T follicular helper cell (primary cell): ENCODE results near the gene LAMA2.

Experiments
- DNase-seq: peaks from one replicate; pipeline ENCODE4 v3.0.0-alpha.2; 2020; ENCODE audit warnings: low read depth

Gene LAMA2

DNA sequence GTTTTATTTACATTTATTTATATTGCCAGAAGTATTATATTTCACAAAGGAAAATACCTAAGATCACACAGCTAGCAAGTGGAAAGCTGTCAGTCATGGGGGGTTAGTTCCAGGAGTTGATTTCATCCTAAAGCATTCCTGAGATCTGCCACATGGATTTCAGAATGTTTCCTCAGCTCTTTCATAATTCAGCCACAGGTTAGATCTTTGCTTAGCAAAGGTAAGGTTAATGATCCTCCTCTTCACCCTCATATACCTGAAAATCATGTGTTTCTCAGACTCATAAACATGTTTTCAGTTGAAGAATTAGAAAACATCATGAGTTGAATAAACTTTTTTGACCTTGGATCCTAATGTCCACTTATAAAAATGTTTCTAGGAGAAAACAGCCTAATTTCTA is 611.6 kb downstream of the LAMA2 start:
- DNase-seq: no peak

DNA sequence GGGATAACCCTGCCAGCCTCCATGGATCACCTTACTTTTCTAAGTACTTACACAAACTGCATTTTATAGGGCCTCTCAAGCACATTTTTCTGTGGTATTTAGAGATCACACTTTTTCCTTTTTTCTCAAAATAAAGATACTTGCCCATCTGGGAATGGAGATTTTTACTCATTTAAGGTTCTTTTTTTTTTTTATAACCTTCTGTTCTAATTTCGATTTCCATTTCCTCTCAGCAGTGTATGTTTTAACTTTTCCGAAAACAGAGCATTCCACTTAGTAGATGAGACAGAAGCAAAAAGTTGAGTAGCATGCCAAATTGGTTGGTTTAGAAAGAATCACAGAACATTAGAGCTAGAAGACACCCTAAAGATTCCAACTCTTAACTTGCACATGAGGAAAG is 612.7 kb downstream of the LAMA2 start:
- no peak for DNase-seq

DNA sequence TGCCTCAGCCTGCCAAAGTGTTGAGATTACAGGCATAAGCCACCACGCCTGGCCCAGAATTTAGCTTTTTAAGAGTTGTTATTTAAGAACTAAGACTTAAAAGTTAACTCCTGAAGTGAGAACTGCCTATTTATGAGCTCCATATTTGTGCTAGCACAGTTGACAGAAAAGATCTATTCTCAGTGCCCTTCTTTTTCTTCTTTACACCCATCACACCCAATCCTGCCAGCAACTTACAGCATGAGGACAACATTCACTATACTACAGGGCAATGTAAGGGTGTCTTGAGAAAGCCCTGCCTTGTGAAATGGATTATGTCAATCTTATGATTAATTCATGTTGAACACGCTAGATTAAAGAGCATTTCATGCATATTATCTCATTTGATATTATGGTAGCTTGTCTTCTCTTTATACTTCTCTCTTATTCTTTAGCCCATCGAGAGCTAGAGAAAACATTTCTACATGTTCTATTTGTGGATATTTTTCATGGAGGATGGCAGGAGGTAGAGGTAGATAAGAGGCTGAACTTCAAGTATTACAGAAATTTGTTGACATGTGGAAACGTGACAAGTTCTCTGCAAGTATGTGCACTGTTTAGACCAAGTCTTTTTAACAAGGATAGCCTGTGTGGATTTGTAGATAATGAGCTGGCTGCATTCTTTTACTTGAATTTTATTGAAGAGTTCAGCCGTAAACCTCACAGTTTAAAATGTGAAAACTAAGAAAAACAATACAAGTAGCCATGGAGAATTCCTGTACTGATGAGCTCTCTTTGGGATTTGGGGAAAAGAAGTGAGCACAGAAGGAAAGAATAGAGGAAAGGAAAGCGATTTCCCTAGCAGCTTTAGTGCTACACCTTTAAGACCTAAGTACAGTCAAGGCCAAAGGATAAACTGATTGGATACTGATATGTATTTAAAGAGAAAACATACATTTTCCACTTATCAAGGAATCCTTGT is 614.8 kb downstream of the LAMA2 start:
- DNase-seq: no peak

DNA sequence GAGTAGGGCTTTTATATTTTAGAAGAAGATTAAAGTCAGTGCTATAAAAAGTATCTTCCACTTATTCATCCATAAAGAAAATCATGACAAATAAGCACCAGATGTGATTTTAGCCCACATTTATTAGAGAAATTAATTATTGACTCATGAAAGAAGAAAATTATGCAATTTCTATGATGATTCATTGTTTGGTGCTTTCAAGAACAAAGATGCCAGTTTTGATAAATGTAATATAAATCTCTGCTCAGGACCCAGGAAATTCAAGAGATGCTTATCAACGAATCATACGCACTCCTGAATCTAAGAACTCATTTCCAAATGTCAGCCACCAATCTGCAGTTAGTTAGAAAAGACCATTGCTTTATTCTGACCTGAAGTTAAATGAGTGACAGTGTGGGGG is 615.6 kb downstream of the LAMA2 start:
- DNase-seq: no peak

DNA sequence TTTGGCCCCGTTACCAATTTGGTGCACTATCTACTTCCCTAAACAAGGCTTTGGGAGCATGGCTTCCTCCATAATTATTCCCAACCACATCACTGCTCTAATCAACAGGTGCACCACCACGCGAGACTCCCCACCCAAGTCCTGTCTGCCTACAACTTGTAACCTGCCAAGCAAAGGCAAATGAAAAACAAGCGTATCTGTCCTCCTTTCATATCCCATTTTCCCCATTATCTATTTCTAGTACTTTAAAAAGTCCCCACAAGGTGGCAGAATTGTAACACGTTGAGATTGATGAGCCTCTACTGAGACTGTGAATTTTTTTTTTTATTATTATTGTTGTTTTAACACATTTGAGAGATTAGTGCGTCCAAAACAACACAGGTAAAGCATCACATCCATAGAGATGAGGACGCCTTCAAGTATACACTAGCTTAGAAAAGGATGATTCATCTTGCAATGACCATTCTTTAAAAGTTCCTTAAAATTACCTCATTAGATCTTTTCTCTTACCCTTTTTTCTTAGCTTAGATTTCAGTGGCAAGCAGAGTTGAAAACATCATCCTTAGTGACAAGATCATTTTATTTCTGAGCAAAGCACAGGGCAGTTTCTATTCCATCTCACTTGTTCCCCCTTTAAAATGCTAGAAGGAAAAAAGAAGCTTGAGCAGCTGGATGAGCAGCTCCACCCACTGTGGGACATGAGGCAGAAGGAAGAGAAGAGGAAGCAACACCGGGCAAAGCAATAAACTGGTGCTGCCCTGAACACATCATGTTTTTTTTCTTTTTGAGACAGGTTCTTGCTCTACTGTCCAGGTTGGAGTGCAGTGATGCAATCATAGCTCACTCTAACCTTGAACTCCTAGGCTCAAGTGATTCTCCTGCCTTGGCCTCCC is 616.3 kb downstream of the LAMA2 start:
- no peak for DNase-seq

DNA sequence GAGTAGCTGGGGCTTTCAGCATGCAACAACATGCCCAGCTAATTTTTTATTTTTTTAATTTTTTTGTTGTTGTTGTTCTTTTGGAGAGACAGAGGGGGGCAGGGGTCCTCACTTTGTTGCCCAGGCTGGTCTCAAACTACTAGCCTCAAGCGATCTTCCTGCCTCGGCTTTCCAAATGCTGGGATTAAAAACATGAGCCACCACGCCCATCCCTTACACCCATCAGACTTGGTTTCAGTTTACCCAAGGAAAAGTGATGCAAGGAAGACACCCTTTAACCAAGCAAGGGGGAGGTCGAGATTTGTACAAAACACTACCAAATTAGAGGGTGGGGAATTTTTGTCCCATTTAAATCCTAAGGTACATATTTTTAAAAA is 616.9 kb downstream of the LAMA2 start:
- no peak for DNase-seq

DNA sequence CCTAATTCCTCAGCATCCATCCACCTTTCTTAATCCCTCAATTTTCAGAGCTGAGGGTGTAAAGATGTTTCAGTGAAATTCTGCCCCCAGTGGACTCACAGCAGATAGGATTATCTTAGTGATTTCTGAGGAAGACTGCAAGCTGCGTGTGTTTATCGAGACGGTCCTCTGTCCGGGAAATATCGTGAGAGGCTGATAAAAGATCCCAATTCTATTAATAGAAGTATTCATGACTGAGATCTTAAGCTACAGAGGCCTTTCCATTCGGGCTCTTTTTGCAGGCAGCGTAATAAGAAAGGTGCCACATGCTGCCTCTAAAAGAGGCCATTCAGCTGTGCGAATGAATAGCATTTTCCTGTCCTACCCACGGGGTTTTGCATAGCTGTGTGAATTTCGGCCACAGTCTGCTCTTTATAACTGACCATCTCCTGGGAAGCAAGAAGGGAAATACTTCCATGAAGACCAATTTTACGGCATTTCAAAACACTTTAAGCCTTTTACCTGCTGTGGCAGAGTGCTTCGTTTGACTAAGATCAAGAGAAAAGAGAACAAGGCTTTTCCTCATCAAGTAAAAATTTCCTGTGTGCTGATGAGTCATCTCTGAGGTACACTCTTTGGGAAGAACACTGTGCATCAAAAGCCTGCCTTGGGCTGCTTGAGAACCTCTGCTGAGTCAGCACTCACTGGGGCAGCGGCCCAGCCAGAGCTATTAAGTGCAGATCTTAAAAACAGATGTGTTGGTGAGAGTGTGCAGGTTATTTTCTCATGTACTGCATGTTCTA is 618.2 kb downstream of the LAMA2 start:
- no peak for DNase-seq

DNA sequence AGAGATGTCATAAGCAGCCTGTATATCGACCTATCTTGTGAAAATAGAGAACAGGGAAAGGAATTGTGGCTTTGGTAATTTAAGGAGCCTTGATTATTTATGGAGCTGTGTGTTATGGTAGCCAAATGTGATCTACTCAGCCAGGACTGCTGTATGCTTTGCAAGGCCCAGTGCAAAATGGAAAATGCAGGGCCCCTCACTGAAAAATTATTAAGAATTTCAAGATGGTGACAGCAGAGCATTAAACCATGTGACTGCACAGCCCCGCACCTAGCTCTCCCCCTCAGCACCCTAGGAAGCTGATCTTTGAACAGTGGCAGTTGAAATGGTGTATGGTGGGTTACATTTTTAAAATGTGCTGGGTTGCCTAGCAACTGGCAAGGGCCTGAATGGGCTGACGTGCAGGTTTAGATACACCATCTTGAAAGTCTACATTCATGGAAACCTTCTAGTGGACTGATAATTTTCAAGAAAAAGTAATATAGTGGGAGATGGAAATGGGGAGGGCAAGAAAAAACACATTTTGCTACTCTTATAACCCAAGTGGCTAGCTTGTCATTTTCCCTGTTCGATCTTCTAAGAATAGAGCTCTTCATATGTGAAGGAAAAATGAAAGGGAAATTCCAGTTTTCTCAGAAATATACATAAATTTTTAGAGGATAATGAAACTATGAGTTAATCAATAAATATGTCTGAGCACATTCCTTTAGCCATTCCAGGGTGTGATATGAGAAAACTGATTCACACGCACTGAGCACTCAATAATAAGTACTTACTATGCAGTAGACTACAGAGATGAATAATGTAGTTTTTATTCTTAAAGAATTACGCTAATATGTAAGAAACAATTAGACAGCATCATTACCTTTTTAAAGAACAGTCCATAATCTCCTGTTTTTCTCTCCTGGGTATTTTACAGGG is 619.1 kb downstream of the LAMA2 start:
- DNase-seq: no peak

DNA sequence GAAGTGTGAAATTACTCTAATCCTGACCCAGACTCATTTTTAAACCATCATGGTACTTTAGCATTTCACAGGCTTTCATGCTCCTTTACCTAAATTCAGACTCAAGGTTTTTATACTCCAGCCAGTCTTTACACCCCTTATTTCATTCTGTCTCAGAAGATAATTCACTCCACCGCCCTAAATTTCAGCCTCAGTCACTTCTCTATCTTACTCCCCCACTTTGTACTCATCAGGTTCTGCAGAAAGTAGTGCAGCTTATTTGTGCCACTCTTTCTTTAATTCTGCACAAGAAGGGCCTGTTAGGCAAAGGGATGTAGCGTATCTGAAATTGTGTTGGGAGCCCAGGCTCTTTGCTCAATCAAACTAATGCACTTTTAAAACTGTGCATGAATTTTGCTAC is 621.5 kb downstream of the LAMA2 start:
- no peak for DNase-seq

DNA sequence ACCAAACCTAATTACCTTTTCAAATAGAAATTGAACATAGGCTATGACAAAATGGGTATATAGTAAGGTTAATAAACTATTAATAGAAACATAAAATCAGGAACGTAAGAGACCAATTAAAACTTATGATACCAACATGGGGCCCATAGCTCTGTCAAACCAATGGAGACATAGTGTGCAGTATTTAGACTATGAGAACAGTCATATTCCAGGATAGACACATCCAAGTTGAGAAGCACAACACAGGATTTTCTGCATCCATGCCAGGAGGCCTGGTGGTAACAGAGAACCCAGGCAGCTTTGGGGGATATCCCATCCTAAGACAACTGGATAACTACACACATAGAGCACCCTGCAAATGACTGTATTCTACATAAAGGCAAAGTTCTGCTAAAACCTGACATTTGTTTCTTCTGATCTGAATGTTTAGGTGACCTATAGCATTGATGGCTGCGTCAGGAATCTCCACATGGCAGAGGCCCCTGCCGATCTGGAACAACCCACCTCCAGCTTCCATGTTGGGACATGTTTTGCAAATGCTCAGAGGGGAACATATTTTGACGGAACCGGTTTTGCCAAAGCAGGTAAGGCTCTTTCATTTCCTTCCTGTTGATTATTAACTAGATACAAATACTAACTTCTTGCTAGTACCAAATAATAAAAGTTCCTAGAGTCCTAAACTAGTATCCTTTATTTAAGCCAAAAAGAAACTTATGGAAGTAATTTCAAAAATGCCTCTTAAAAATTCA is 624.3 kb downstream of the LAMA2 start:
- no peak for DNase-seq

DNA sequence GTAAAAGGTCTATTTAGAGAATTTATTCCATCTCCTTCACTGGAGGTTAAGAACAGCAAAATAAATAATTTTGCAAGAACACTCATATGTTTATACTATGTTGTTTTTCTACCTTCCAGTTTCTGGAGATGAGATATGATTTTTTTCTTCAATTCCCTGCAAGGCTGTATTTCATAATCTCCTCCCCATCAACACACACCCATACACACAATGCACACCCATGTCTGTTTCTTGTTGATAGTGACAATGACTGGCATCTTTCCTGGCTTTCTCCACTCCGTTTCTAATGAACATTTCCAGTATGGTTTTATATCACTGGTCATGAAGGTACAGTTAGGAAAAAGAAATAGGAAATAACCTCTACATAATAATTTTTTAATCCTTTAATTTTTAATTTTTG is 624.9 kb downstream of the LAMA2 start:
- DNase-seq: no peak

DNA sequence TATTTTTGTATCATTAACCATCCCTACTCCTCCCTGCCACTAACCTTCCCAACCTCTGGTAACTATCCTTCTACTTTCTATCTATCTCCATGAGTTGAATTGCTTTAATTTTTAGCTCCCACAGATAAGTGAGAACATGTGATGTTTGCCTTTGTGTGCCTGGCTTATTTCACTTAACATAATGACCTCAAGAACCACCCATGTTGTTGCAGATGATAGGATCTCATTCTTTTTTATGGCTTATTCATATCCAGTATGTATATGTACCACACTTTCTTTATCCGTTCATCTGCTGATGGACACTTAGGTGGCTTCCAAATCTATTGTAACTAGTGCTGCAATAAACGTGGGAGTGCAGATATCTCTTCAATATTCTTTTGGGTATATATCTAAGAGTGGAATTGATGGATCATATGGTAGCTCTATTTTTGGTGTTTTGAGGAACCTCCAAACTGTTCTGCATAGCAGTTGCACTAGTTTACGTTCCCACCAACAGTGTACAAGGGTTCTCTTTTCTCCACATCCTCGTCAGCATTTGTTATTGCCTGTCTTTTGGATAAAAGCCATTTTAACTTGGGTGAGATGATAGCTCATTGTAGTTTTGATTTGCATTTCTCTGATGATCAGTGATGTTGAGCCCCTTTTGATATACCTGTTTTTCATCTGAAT is 625.7 kb downstream of the LAMA2 start:
- no peak for DNase-seq

DNA sequence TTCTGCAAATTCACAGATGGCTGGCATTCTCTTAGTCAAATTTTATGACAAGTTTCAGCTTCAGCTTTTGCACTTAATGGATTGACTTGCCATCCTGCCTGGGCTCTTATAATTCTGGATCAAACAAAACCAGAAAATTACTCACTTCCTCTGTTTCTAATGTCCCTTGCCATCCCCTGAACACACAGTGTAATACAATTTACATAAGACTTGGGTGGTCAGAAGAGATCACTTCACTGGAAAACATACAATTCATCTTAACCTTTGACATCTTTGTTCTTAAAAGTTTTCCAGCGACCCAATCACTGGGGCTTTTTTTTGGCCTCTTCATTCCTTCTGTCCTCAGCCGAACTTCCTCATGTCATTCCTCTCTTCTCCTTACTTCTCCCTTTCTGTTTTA is 628.0 kb downstream of the LAMA2 start:
- no peak for DNase-seq

DNA sequence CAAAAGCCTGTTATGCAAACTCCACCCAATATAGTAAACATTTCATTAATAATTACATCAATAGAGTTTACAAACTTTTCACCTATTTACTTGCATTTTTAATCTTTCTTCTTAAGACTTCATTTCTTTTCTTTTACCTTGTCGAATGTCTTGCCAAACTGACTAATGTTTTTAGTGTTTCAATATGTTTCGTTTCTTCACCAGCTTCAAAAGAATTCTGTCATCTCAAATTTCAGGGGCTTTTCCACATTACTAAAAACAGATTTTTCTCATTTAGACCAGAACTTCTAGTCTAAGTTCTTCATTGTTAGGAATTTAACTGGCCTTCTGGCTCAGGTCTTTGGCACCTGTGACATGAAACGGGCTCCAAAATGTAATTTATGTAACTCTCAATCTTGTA is 630.5 kb downstream of the LAMA2 start:
- DNase-seq: no peak

DNA sequence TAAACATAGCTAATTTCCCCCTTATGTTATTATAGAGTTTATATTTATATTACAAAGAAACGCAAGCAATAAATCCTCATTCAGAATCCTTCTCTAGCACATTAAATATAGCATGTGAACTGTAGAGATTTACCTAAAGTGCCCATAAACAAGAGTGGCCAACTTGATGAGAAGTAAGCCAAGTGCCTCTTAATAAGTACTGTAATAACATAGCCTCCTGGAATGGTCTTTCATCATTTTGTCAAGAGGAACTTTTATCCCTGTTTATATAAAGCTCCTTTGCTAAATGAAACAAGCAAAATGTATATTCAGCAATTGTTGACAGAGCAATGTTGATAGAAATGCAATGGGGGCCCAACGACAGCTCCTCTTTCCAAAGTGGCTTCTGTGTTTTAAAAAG is 632.1 kb downstream of the LAMA2 start:
- DNase-seq: no peak

DNA sequence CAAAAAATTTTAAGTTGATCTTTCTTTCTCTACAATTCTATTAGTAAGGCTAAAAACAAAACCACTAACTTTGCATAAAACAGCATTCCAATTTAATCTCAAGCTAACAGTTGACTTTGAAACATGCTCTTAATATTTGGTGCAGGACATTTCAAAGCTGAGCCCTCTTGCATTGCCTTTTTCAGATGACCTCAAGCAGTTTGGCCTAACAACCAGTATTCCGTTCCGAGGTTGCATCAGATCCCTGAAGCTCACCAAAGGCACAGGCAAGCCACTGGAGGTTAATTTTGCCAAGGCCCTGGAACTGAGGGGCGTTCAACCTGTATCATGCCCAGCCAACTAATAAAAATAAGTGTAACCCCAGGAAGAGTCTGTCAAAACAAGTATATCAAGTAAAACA is 633.1 kb downstream of the LAMA2 start:
- DNase-seq: no peak

DNA sequence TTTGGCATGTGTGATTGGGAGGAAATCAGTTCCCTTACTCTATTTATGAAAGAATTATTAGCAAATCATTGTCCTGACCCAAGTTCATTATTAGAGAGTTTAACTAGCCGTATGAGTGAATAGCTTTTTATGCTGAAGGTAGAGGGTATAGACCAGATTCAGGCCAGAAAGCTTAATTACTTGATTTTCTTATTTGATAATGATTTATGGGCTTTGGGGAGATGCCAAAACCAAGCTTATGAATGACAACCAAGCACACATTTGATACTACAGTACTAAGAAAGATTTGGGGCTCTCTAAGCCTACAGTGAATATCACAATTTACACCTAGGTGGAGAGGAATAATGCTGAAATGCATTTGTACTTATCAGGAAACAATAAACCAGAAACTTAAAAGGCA is 633.8 kb downstream of the LAMA2 start:
- DNase-seq: no peak

DNA sequence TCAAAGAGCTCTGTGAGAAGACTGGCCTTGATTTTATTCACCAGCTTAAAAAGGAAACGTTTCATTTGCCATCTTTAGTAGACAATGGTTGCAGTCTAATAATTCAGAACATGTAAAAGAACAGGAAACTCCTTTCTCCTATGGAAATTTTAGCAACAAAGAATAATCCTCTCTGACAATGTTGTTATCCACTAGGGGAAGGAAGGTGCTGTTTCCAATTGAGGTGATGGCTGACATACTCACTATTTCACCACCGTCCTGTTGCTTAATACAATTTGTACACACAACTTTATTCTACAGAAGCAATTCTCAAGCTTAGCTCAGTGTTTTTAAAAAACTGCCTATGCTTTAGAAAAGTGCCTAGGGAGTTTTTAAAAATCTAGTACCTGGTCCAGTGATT is 634.4 kb downstream of the LAMA2 start:
- DNase-seq: no peak

DNA sequence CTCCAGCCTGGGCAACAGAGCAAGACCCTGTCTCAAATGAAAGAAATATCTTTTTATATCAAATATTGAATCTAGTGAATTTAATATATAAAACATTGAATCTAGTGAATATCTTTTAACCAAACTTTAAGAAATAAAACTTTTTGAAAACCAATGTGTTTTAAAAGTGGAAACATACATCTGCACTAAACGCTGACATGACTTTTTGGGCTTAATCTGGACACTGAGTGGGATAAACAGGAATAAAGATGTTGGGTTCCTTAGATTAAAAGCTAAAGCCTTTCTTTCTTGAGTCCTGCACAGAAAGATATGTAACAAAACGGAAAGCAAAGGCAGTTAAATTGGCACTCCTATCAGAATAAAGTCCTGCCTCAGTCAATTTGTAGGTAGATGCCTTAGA is 636.8 kb downstream of the LAMA2 start:
- DNase-seq: no peak

DNA sequence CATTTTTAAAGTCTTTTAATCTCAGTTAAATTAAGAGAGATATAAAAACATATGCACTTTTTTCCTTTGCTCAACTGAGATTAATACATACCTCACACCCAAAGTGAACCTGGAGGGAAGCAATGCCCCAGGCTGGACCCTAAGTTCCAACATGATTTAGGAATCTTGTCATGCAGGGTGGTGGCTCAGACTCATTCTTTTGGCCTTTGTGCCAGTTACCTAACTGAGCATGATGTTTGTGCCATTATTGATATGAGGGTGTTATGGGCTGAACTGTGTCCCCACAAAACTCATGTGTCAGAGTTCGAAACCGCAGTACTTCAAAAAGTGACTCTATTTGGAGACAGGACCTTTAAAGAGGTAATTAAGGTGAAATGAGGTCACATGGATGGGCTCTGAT is 639.0 kb downstream of the LAMA2 start:
- DNase-seq: no peak
